ENCODE results near the gene AIMP2.
A peak's percentile ranks its signal among the peaks of the same experiment; 100 is the strongest.
"Not testable (repeated sequence)": the region's sequence is repeated elsewhere in the genome, so short reads cannot be mapped to it uniquely, and the experiment has no call there.

Gene AIMP2

GRCh38 chr7:6008668-6009611 lies at the start of gene AIMP2, which contains the start of gene PMS2:
TSS of gene AIMP2 (plus strand) at chr7:6009272. CDS start at chr7:6009364, 92 bp downstream.
TSS of gene PMS2 (minus strand) at chr7:6009049. CDS start at chr7:6009019, 30 bp downstream.
- peak within 1 kb of the TSS; percentile 92 for H3K27ac ChIP-seq (ENCODE audit: low read depth, low read length)

GRCh38 chr7:5963205-5963604 lies 45.9 kb upstream of the AIMP2 start:
- not testable (repeated sequence) for H3K4me1 ChIP-seq (ENCODE audit: control insufficient read depth in 5 of 5, insufficient read depth in 5 of 5, low read length in 5 of 5); H3K36me3 ChIP-seq (ENCODE audit: control insufficient read depth in 5 of 5, insufficient read depth in 5 of 5, low read length in 5 of 5); H3K27me3 ChIP-seq (ENCODE audit: control insufficient read depth in 5 of 5, insufficient read depth in 4 of 5, low read length in 5 of 5); H3K27ac ChIP-seq (ENCODE audit: low read depth, low read length); H3K9me3 ChIP-seq (ENCODE audit: control insufficient read depth in 5 of 5, low read length in 5 of 5); H3K9ac ChIP-seq (ENCODE audit: low read length in 5 of 5); H3K4me3 ChIP-seq (ENCODE audit: low read depth in 1 of 5, low read length in 5 of 5)

More at GRCh38 chr7:6008668-6009611, at the start of gene AIMP2, which contains the start of gene PMS2:
- peak within 1 kb of the TSS; percentile 76 to 88 (median 79) for H3K9ac ChIP-seq (ENCODE audit: low read length in 5 of 5)
- H3K9me3 ChIP-seq (ENCODE audit: control insufficient read depth in 5 of 5, low read length in 5 of 5), result no peaks in the 10 kb centered on the region
- H3K36me3 ChIP-seq (ENCODE audit: control insufficient read depth in 5 of 5, insufficient read depth in 5 of 5, low read length in 5 of 5), result peaks cover 0 to 16% (median 3%) of the 10 kb centered on the region in 5 donors
- H3K4me1 ChIP-seq (ENCODE audit: control insufficient read depth in 5 of 5, insufficient read depth in 5 of 5, low read length in 5 of 5), result peaks cover 4 to 46% (median 17%) of the 10 kb centered on the region in 5 donors
- H3K27me3 ChIP-seq (ENCODE audit: control insufficient read depth in 5 of 5, insufficient read depth in 4 of 5, low read length in 5 of 5), result peaks cover 0 to 3% (median 0%) of the 10 kb centered on the region in 5 donors
- H3K4me3 ChIP-seq (ENCODE audit: low read depth in 1 of 5, low read length in 5 of 5), result peak within 1 kb of the TSS; percentile 71 to 93 (median 82)

GRCh38 chr7:5963810-5964209 lies 45.3 kb upstream of the AIMP2 start:
- not testable (repeated sequence) for H3K4me3 ChIP-seq (ENCODE audit: low read depth in 1 of 5, low read length in 5 of 5); H3K9ac ChIP-seq (ENCODE audit: low read length in 5 of 5); H3K4me1 ChIP-seq (ENCODE audit: control insufficient read depth in 5 of 5, insufficient read depth in 5 of 5, low read length in 5 of 5); H3K27me3 ChIP-seq (ENCODE audit: control insufficient read depth in 5 of 5, insufficient read depth in 4 of 5, low read length in 5 of 5); H3K27ac ChIP-seq (ENCODE audit: low read depth, low read length); H3K9me3 ChIP-seq (ENCODE audit: control insufficient read depth in 5 of 5, low read length in 5 of 5); H3K36me3 ChIP-seq (ENCODE audit: control insufficient read depth in 5 of 5, insufficient read depth in 5 of 5, low read length in 5 of 5)

GRCh38 chr7:5970347-5970911 lies 38.6 kb upstream of the AIMP2 start, which contains the start of gene RSPH10B:
TSS of gene RSPH10B (minus strand) at chr7:5970689. CDS start at chr7:5967116, 3,573 bp downstream.
- H3K4me3 ChIP-seq (ENCODE audit: low read depth in 1 of 5, low read length in 5 of 5); H3K27ac ChIP-seq (ENCODE audit: low read depth, low read length); H3K27me3 ChIP-seq (ENCODE audit: control insufficient read depth in 5 of 5, insufficient read depth in 4 of 5, low read length in 5 of 5); H3K4me1 ChIP-seq (ENCODE audit: control insufficient read depth in 5 of 5, insufficient read depth in 5 of 5, low read length in 5 of 5); H3K9ac ChIP-seq (ENCODE audit: low read length in 5 of 5); H3K36me3 ChIP-seq (ENCODE audit: control insufficient read depth in 5 of 5, insufficient read depth in 5 of 5, low read length in 5 of 5); H3K9me3 ChIP-seq (ENCODE audit: control insufficient read depth in 5 of 5, low read length in 5 of 5): not testable (repeated sequence)

GRCh38 chr7:5973580-5973979 lies 35.5 kb upstream of the AIMP2 start:
- H3K9ac ChIP-seq (ENCODE audit: low read length in 5 of 5); H3K4me3 ChIP-seq (ENCODE audit: low read depth in 1 of 5, low read length in 5 of 5); H3K27me3 ChIP-seq (ENCODE audit: control insufficient read depth in 5 of 5, insufficient read depth in 4 of 5, low read length in 5 of 5); H3K4me1 ChIP-seq (ENCODE audit: control insufficient read depth in 5 of 5, insufficient read depth in 5 of 5, low read length in 5 of 5); H3K36me3 ChIP-seq (ENCODE audit: control insufficient read depth in 5 of 5, insufficient read depth in 5 of 5, low read length in 5 of 5); H3K27ac ChIP-seq (ENCODE audit: low read depth, low read length); H3K9me3 ChIP-seq (ENCODE audit: control insufficient read depth in 5 of 5, low read length in 5 of 5): not testable (repeated sequence)

GRCh38 chr7:5979680-5980314 lies 29.3 kb upstream of the AIMP2 start:
- H3K9me3 ChIP-seq (ENCODE audit: control insufficient read depth in 5 of 5, low read length in 5 of 5); H3K27ac ChIP-seq (ENCODE audit: low read depth, low read length); H3K27me3 ChIP-seq (ENCODE audit: control insufficient read depth in 5 of 5, insufficient read depth in 4 of 5, low read length in 5 of 5); H3K36me3 ChIP-seq (ENCODE audit: control insufficient read depth in 5 of 5, insufficient read depth in 5 of 5, low read length in 5 of 5); H3K9ac ChIP-seq (ENCODE audit: low read length in 5 of 5); H3K4me3 ChIP-seq (ENCODE audit: low read depth in 1 of 5, low read length in 5 of 5); H3K4me1 ChIP-seq (ENCODE audit: control insufficient read depth in 5 of 5, insufficient read depth in 5 of 5, low read length in 5 of 5): not testable (repeated sequence)

GRCh38 chr7:5987061-5987460 lies 22.0 kb upstream of the AIMP2 start:
- H3K27me3 ChIP-seq (ENCODE audit: control insufficient read depth in 5 of 5, insufficient read depth in 4 of 5, low read length in 5 of 5); H3K4me3 ChIP-seq (ENCODE audit: low read depth in 1 of 5, low read length in 5 of 5); H3K9ac ChIP-seq (ENCODE audit: low read length in 5 of 5); H3K4me1 ChIP-seq (ENCODE audit: control insufficient read depth in 5 of 5, insufficient read depth in 5 of 5, low read length in 5 of 5); H3K9me3 ChIP-seq (ENCODE audit: control insufficient read depth in 5 of 5, low read length in 5 of 5); H3K27ac ChIP-seq (ENCODE audit: low read depth, low read length): not testable (repeated sequence)
- peaks cover 8 to 33% (median 24%) of the 10 kb centered on the region in 5 donors for H3K36me3 ChIP-seq (ENCODE audit: control insufficient read depth in 5 of 5, insufficient read depth in 5 of 5, low read length in 5 of 5)

- H3K36me3 ChIP-seq (ENCODE audit: control insufficient read depth in 5 of 5, insufficient read depth in 5 of 5, low read length in 5 of 5), result peaks cover 4 to 53% (median 32%) of the 10 kb centered on the region in 5 donors
- H3K27me3 ChIP-seq (ENCODE audit: control insufficient read depth in 5 of 5, insufficient read depth in 4 of 5, low read length in 5 of 5), result no peaks in the 10 kb centered on the region
- no peak overlapping the region for H3K27ac ChIP-seq (ENCODE audit: low read depth, low read length)
- no peaks in the 10 kb centered on the region for H3K9me3 ChIP-seq (ENCODE audit: control insufficient read depth in 5 of 5, low read length in 5 of 5)
- no peak overlapping the region for H3K9ac ChIP-seq (ENCODE audit: low read length in 5 of 5)
- no peak overlapping the region for H3K4me3 ChIP-seq (ENCODE audit: low read depth in 1 of 5, low read length in 5 of 5)
- H3K4me1 ChIP-seq (ENCODE audit: control insufficient read depth in 5 of 5, insufficient read depth in 5 of 5, low read length in 5 of 5), result no peaks in the 10 kb centered on the region
Observed at GRCh38 chr7:5997210-5997808, 11.8 kb upstream of the AIMP2 start.

- Histone ChIP-seq H3K9ac (ENCODE audit: low read length in 5 of 5) (no peak overlapping the region), H3K36me3 (ENCODE audit: control insufficient read depth in 5 of 5, insufficient read depth in 5 of 5, low read length in 5 of 5) (peaks cover 0 to 19% (median 3%) of the 10 kb centered on the region in 5 donors), H3K4me3 (ENCODE audit: low read depth in 1 of 5, low read length in 5 of 5) (no peak overlapping the region), H3K9me3 (ENCODE audit: control insufficient read depth in 5 of 5, low read length in 5 of 5) (no peaks in the 10 kb centered on the region), H3K27me3 (ENCODE audit: control insufficient read depth in 5 of 5, insufficient read depth in 4 of 5, low read length in 5 of 5) (peaks cover 0 to 3% (median 0%) of the 10 kb centered on the region in 5 donors), H3K27ac (ENCODE audit: low read depth, low read length) (no peak overlapping the region), H3K4me1 (ENCODE audit: control insufficient read depth in 5 of 5, insufficient read depth in 5 of 5, low read length in 5 of 5) (peaks cover 4 to 33% (median 17%) of the 10 kb centered on the region in 5 donors)
Observed at GRCh38 chr7:6007386-6007785, 1.7 kb upstream of the AIMP2 start.

Measured in subcutaneous abdominal adipose tissue (tissue), 5 donors.